Breast epithelium (tissue), 3 donors: ENCODE results near the gene IFIT1B.

ENCODE experiments used
- CTCF ChIP-seq, 3 donors: fragments of 450-650 bp; IDR thresholded peaks; one replicate each; pipeline ENCODE4 v1.5.1; 2016 to 2017; ENCODE audit warnings: antibody characterized with exemption in 3 of 3, mild to moderate bottlenecking in 3 of 3, moderate library complexity in 3 of 3
- POLR2AphosphoS5 ChIP-seq, 3 donors: sonication (generic); formaldehyde crosslinking; IDR thresholded peaks; one replicate each; pipeline ENCODE4 v1.6.1; 2017; ENCODE audit warnings: antibody characterized with exemption in 3 of 3

GRCh38 chr10:89352802-89353201, 25.1 kb upstream of the IFIT1B start:
- TF ChIP-seq POLR2AphosphoS5 (IDR thresholded peaks at IDR 0.05) (no peak), CTCF (IDR thresholded peaks at IDR 0.05) (no peak)
